ENCODE data around the gene SLC29A2. TPM values are rescaled to one million over a fixed set of nuclear protein-coding genes. Genes with fewer than 3 reads are reported as not detected.

SLC29A2 gene
- total RNA-seq, 4 donors from 2014 or later = 1.8 to 2.7 (median 2.4) TPM

- TF ChIP-seq, protein P1, sequence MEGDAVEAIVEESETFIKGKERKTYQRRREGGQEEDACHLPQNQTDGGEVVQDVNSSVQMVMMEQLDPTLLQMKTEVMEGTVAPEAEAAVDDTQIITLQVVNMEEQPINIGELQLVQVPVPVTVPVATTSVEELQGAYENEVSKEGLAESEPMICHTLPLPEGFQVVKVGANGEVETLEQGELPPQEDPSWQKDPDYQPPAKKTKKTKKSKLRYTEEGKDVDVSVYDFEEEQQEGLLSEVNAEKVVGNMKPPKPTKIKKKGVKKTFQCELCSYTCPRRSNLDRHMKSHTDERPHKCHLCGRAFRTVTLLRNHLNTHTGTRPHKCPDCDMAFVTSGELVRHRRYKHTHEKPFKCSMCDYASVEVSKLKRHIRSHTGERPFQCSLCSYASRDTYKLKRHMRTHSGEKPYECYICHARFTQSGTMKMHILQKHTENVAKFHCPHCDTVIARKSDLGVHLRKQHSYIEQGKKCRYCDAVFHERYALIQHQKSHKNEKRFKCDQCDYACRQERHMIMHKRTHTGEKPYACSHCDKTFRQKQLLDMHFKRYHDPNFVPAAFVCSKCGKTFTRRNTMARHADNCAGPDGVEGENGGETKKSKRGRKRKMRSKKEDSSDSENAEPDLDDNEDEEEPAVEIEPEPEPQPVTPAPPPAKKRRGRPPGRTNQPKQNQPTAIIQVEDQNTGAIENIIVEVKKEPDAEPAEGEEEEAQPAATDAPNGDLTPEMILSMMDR (IDR thresholded peaks at IDR 0.05) = no peak
- TF ChIP-seq POLR2A (IDR thresholded peaks at IDR 0.05) = no peak
- 61 to 75% methylated on average over 4 of the region's 4 CpGs for WGBS, 2 donors
- H3K4me3 ChIP-seq (ENCODE audit: low read depth, poor library complexity, severe bottlenecking) = no peak overlapping the region
- intact Hi-C loops (cut with DNase I; ENCODE audit: low total_unique reads) = loop anchor here (2.0 to 10.0 kb wide), 2 partner anchors 267 to 423 kb away; no protein-coding TSS in a partner anchor
- DNase-seq (ENCODE audit: low spot score in 2 of 2) = no peak
Observed at GRCh38 chr11:66411323-66411722, 39.8 kb upstream of the SLC29A2 start.

DNA sequence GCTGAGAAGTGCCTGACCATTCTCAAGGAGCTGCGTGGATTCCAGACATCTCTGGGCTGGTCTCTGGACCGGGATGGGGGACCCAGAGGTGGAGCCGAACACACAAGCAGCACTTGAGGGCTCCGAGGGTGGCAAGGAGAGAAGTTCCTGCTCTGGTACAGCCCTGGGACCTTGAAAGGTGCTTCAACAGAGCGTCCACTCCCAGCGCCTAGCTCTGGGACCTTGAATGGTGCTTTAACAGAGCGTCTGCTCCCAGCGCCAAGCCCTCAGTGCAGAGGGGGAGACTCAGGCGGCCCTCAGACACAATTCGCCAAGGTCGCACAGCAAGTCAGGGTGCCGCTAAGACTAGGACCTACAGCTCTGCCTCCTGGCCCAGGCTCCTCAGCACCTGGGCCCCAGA lies 38.6 kb upstream of the SLC29A2 start:
- no peak for DNase-seq (ENCODE audit: low spot score in 2 of 2)
- 68 to 85% methylated on average over 8 to 11 of the region's 12 CpGs for WGBS, 2 donors
- TF ChIP-seq POLR2A (IDR thresholded peaks at IDR 0.05) = no peak
- TF ChIP-seq, protein P1 (IDR thresholded peaks at IDR 0.05) = no peak
- intact Hi-C loops (cut with DNase I; ENCODE audit: low total_unique reads) = loop anchor here (2.0 to 10.0 kb wide), 2 partner anchors 269 to 425 kb away; no protein-coding TSS in a partner anchor
- H3K4me3 ChIP-seq (ENCODE audit: low read depth, poor library complexity, severe bottlenecking) = no peak overlapping the region

DNA sequence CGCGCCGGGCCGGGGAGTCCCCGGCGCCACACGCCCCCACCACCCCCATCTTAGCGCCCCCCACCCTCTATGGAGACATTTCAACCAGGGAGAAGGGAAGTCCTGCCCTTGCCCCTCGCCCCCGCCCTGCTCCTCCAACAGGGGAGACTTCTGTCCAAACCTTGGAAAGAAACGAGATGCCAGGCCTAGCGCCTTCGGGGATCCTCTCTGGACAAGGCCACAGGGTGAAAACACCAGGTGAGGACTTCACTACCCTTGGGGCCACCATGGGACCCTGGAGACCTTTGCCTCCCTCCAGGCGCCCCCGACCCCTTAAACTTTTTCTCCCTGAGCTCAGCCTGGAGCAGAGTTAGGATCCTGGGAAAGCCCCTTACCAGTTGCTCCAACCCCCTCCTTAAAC lies 37.7 kb upstream of the SLC29A2 start:
- no peak overlapping the region for H3K4me3 ChIP-seq (ENCODE audit: low read depth, poor library complexity, severe bottlenecking)
- intact Hi-C loops (cut with DNase I; ENCODE audit: low total_unique reads) = no loop called here
- WGBS, 2 donors = 23 to 53% methylated on average over 7 to 15 of the region's 15 CpGs
- no peak for DNase-seq (ENCODE audit: low spot score in 2 of 2)
- TF ChIP-seq, protein P1 (IDR thresholded peaks at IDR 0.05) = no peak
- no peak for TF ChIP-seq POLR2A (IDR thresholded peaks at IDR 0.05)

GRCh38 chr11:66408488-66409214 lies 37.1 kb upstream of the SLC29A2 start:
- DNase-seq (ENCODE audit: low spot score in 2 of 2) = peak; percentile 74 to 97
- TF ChIP-seq, protein P1 (IDR thresholded peaks at IDR 0.05) = peak in 2 of 3 donors; percentile 96 to 98
- TF ChIP-seq POLR2A (IDR thresholded peaks at IDR 0.05) = no peak
- 1 to 2% methylated on average over 27 to 49 of the region's 63 CpGs for WGBS, 2 donors
- intact Hi-C loops (cut with DNase I; ENCODE audit: low total_unique reads) = no loop called here
- no peak overlapping the region for H3K4me3 ChIP-seq (ENCODE audit: low read depth, poor library complexity, severe bottlenecking)

DNA sequence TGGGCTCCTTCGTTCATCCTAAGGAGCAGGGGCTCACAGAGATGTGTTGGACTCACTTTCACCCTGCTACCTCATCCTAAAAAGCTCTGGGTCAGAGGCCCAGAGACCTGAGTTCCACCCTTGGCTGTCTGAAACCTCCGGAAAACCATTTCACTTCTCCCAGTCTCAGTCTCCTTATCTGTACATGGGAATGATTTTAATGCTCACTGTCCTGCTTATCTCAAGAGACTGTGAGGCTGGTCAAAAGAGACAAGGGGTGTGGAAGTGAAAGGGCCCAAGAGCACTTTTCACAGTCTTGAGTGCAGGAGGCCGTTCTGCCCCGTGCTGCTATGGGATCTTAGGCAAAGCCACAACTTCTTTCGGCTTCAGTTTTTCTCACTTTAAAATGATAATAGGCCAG lies 36.1 kb upstream of the SLC29A2 start:
- TF ChIP-seq, protein P1 (IDR thresholded peaks at IDR 0.05) = no peak
- TF ChIP-seq POLR2A (IDR thresholded peaks at IDR 0.05) = no peak
- no peak overlapping the region for H3K4me3 ChIP-seq (ENCODE audit: low read depth, poor library complexity, severe bottlenecking)
- intact Hi-C loops (cut with DNase I; ENCODE audit: low total_unique reads) = no loop called here
- DNase-seq (ENCODE audit: low spot score in 2 of 2) = no peak
- WGBS, 2 donors = 62 to 76% methylated on average over 4 to 5 of the region's 5 CpGs
